GM21529 (cell line): ENCODE data around the gene NREP.
"Not testable (repeated sequence)": the region's sequence is repeated elsewhere in the genome, so short reads cannot be mapped to it uniquely, and the experiment has no call there.

ENCODE experiments used
- ATAC-seq: cut with Tn5 transposase; IDR thresholded peaks from one replicate; pipeline ENCODE4 v1.9.1; 2021; ENCODE audit not compliant: unreplicated experiment

The NREP gene

DNA sequence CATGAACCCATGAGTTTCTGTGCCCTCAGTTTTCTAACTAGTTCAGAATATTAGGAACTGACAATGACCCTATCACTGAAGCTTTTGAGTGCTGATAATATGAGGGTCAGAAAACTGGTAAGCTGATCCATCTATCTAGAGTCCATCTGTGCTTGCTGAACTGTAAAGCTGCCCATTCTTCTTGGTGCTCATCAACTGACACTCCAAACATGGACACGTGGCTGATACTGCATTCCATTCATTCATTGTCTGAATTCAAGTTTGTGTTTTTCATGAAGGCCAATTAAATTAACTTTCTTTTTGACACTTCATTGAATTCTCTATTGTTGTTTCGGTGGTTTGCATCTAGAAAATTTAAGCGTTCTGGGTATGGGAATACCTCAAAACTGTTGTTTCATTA lies 17.6 kb downstream of the NREP start:
- no peak for ATAC-seq

DNA sequence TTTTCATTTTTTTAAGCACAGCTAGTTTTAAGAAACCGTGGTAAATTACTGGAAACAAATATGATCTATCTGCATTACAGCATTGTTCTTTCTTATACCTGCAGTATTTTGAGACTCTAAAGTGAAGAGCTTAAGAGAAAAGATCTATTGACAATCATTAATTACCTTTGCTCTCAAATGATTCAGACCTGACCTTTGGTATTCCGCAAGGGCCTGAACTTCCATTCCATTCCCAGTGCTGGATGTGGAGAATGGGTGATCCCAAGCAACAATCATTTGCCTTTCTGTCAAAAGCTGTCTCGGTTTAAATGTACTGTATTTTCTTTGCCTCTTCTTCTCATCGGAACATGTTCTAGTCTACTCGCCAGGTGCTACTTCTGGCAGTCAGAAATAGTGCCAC lies 18.9 kb downstream of the NREP start:
- ATAC-seq, result no peak

DNA sequence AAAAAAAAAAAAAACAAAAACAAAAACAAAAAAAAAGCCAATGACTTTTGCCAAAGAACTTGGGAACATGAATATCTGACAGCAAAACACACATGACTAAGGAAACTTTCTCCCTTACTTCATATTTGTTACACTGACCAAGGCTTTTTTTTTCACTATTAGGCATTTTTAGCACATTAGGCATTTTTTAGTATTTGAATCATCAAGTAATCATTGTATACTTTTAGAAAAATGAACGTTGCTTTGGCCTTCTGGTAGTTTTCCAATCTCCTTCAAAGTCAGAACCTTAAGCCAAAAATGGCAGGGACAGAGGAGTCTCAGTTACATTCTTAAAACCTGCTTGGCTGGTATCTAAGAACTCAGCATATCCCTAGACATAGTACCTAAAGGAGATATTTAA lies 19.3 kb downstream of the NREP start:
- ATAC-seq, result no peak

DNA sequence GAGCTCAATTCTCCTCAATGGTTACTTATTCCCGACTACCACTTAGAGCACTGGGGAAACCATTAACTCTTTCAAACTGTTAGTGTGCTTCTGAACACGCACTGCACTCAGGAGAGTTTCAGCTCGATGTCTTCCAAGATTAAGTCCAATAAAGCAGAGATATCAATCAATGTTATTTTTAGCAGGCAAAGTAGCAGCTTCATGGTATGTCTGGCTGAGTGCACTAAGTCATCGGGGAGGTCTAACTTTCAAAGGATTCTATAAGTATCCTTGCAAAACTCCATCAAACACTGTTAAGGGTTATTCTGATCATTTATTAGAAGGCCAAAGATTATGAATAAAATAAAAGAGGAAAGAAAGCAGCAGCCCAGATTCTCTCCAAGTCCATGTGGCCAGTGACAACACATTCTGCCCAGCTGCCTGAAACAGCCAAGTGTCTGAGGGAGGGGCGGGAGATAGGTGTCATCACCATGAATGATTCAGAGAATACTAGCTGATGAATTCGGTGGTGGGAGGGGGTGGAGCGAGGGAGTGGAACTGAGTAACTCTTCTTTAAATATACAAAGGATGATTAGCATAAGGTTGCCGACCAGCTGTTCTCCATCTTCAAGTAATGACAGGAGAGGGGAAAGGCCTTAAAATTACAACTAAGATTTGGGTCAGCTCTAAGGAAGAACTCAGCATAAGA lies 21.3 kb downstream of the NREP start:
- ATAC-seq, result no peak

DNA sequence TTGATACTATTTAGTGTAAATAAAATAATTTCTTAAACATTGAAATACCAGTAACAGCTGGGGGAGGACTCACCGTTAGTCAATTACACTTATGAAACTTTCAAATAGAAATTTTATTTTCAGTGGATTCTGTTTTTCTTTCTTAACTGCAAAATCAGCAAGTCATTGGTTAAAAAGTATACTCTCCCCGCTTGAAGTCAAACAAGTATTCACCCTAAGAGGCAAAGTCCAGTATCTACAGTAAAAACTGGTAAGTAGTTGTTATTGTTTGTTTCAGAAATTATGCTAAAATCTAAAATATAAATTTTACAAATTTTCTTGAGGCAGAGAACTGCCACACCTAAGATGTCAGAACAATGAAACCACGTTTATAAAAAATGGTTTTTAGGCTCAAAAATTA lies 22.4 kb downstream of the NREP start:
- ATAC-seq, result no peak

DNA sequence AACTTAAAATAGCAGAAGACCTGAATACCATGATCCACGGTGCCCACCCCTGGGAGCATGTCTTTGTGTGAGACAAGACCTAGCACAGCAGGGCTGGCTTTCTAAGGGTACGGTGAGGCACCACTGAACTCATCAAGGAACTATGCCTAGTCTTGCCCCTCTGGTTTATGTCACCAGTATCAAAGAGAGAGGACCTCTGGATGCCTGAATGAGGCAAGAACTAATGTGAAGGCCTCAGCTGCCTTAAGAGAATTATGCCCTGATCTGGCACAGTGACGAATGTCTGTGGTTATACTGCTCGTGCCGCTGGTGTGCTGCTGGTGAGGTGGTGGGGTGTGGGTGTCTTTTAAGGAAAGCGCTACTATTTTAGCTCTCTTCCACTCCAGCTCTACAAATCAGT lies 23.0 kb downstream of the NREP start:
- ATAC-seq, result no peak

DNA sequence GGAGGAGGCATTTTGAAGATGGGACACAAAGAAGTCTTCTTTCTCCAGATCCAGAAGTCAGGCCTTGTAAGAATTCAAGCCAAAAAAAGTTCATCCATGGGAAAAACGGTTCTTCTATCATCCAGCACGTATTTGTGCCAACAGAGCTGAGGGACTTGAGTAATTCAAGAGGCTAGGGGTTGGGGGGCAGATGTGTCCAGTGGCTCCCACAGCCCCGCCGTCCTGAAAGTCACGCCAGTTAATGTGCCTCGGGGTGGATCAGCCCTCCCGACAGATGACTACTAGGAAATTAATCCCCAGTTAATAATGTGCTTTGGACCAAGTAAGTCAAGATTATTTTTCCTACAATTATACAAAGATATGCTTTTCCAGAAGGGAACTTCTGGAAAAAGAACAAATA lies 23.4 kb downstream of the NREP start:
- ATAC-seq, result no peak

DNA sequence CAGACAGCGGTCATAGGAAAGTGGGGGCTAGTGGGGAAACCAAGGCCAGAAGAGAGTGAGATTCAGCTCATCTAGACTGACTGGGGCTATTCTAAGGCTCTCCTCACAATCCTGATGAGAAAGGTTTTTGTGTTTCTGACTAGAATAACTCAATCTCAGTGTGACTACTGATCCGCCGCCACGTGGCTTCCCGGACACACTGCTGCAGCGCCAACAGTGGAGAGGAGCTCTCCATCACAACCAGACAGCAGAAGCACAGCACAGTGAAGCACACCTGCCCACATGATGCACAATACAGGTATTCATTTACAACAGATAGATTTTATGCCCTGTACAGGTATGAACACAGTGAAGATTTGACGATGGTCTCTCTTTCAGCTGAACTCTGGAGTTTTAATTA lies 25.4 kb downstream of the NREP start:
- ATAC-seq, result no peak

DNA sequence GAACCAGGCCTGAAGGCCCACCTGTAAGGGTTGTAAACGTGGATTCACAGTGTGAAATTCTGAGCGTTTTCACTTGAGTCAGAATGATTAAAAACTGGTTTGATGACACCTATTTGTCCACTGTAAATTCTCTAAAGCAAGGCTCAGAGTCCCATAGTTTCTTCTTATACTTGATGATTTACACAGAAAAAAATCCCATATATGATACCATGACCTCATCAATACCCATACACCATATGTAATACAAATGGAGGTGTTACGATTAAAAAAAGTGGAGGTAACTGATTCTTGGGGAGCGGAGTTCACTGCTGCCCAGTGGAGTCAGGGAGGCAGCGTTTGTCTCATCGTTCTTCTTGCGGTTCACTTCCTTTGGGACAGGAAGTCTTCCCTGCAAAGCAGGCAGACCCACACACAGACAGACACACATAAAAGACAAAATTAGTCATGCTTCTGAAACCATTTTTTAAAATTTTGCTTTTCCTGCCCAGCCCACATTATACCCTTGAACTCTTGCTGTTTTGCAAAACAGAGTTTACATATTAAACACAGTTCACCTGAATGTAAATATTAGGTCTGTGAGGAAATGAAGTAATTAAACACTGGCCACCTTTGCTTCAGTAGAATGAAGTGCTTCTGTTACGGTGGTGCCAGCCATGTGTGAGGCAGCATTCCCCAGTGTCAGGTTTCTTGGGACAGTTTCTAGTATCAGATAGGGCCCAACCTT lies 26.2 kb downstream of the NREP start:
- no peak for ATAC-seq

DNA sequence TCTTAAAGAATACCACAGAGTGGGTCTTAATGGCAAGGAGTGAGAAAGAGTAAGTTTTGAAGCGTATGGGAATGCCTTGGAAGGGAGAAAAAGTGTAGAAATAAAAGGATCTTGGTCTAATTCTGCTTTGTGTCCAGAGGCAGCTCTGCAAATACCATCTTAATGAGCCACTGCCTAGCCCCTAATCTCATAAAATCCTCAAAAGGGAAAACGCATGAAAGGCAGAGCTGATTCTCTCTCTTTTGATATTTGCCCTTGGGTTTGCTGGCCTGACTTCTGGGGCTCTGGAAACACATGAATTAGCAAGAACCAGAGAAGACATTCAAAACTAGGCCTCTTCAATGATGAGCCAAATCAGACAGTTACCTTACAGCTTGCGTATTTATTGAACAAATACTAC lies 28.1 kb downstream of the NREP start:
- no peak for ATAC-seq

DNA sequence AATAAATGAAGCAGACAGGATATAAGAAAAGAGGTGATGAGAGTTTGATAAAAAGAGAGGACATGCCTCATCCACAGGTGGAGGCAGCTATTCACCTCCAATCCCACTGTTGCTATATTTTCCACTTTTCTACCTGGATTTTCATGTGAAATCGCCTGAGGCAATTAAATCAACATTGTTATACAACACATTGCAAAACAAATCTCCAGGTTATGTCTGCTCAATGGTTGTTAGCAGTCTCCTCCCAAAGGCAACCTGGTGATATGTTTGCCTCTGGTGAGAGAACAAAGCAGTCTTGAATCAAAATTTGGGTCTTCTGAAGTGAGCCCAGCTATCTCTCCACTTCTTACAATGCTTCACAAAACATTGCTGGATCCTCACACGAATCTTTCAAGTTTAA lies 30.0 kb downstream of the NREP start:
- ATAC-seq, result no peak

DNA sequence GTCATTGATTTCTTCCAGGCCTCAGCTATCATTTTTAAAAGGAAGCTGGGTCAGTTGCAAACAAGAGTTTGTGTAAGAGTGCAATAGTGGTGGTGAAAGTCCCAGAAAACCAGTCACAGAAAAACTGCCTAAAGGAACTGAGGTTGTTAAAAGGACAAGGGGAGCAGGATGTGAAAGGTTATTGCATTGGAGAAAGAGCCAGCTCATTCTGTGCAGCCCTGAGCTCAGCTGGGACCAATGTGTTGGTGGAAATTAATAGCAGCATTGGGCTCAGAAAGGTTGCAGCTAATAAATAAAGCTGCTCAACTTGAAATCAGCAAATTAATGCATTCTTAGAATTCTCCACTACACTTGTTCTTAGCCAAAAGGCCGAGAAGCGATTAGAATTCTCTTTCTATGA lies 34.9 kb downstream of the NREP start:
- no peak for ATAC-seq

DNA sequence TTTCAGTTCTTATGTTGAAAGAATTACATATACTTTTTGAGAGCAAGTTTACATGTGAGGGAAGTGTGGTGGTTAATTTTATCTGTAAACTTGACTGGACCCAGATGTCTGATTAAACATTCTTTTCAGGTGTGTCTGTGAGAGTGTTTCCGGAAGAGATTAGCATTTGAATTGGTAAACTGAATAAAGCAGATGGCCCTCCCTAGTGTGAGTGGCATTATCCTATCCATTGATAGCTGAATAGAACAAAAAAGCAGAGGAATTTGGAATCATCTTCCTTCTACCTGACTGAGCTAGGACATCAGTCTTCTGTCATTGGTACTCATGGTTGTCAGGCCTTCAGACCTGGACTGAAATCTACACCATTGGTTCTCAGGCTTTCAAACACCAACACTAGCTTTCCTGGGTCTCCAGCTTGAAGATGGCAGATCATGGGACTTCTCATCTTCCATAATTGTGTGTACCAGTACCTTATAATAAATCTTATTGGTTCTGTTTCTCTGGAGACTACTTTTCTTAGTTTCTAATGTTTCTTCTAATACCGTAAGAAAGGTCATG lies 36.6 kb downstream of the NREP start:
- ATAC-seq, result no peak

DNA sequence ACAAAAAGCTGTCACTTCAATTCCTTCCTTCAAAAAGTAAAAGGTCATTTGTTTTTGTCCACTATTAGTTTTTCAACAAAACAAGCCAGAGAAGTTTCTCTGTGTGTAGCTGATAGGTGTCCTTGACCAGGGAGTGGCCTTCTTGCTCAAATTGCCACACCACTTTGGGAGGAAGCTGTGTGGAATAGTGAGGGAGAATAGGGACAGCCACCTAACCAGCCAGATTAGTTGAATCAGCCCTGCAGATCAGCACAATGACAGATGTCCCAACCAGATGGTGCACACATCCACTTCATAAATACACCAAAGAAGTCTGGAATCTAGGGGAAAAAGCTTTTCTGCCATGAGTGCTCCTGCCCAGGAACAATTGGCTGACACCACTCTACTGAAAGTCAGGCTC lies 37.2 kb downstream of the NREP start:
- ATAC-seq, result no peak

DNA sequence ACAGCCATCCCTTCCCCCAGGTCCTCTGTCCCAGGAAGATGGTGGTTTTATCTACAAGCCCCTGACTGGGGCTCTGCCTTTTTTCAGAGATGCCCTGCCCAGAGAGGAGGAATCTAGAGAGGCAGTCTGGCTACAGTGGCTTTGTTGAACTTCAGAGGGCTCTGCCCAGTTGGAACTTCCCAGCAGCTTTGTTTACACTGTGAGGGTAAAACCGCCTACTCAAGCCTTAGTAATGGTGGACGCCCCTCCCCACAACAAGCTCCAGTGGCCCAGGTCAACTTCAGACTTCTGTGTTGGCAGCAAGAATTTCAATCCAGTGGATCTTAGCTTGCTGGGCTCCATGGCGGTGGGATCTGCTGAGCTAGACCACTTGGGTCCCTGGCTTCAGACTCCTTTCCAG lies 40.2 kb downstream of the NREP start:
- not testable (repeated sequence) for ATAC-seq

DNA sequence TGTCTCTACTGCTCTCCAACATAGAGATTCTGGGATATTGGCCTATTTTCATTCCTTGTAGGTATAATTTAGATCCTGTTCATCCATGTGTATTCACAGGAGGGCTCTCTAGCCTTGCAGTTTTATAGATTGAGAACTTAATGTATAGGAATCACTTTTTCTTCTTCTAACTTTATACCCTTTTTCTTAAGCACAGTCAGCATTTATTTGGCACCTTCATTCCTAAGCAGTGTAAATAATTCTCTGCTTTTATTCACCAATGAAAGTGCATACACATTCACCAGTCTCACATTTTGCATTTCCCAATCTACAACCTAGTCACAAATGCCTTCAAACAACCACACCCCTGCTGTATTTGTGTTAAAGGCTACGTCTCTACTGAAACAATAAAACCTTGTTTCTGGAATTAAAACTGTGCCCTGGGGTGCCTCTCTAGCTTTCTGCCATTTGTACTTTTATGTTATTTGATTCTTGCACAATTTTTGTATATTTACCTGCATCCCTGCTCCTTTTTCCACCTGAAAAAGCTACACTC lies 49.3 kb downstream of the NREP start:
- ATAC-seq, result no peak

DNA sequence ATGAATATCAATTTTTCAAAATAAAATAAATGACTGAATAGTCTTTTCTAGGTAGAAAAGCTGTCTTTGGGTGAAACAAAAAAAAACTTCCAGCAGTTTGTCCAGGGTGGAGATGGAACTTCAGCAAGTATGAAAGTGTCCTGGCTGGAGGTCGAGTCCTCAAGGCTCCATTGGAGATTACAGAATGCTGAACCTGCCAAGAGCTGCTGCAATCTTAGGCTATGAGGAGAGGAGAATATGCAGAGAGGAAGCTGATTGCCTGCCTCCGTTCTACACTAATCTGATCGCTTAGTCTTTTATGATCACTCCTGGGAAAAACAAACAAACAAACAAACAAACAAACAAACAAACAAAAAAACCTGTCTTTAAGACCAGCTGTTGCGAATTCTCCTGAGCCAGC lies 50.6 kb downstream of the NREP start:
- no peak for ATAC-seq

DNA sequence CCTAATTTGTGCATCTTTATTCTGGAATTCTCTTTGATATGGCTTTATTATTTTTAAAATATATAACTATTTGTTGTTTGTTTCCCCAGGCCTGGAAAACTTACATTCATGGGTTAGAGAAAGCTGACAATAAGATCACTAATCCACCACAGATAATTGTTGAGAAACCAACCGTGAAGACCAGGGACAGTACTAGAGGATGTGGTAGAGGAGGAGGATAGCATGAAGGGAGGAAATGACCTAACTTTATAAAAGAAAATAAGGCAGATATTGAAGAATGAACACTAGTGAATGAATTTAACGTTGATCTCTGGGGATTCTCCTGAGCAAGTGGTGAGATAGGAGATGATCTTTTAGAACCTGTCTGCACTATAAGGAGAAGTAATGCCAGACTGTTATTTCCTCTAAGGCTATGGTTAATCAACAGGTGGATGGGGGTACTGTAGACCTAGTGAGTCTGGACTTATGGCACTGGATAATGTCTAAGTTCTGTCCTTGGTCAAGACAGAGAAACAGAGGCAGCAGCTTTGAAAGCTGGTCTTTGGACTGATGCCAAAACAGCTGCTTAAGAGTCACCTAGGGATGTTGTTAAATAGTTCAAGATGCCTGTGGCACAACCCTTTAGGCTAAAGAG lies 52.4 kb downstream of the NREP start:
- ATAC-seq, result peak; percentile 39

DNA sequence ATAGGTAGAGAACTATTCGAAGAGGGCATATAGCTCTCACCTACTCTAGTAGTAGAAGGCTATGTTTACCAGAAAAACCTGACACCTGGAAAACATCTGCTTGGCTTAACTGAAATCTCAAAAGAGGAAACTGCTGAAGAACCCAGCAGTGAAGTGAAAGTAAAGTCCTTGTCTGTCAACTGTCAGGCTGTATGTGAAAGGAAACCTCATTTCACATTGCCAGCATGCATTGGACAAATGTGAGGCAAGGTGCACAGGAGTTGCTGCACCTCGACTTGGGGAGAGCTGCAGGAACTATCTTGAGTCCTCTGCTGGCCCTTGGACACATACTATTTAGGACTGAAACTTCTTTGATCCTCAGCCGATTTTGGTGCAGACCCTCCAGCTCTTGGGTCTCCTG lies 53.3 kb downstream of the NREP start:
- ATAC-seq, result peak; percentile 98

DNA sequence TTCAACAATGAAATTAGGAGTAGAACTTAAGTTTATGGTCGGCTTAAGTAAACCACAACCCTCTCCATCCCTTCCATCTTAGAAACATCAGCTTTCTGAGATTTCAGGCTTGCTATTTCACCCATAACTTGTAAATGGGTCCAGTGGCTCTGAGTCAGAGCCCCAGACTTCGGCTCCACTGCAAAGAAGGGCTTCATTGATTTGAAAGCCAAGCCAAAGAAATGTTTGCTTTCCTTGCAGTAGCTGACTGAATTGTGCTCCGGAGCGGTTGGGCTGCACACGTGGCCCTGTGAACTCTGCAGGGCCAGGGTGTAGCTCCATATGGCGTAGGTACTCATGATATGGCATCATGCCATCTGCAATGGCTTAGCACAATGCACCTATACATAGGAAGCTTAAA lies 57.0 kb downstream of the NREP start:
- no peak for ATAC-seq

DNA sequence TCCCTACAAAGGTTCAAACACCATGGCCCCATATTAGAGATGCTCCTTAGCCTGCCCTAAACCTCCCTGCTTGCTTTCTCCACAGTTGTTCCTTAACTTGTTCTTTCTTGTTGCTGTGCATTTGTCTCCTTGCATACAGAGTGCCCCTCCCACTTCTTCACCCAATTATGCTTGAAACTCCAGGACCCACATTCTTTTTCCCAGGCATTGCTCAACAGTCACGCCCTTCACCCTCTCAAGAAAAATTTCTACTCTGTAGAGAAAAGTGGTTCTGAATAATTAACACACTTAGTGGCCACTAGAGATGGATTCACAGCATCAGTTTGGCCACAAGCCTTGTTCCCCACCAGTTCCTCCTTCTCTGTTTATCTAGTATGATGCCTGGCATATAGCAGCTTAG lies 57.7 kb downstream of the NREP start:
- no peak for ATAC-seq
